Peyer's patch (tissue), 4 donors: Measurements from ENCODE around the gene FNDC3A. TPM values are rescaled to one million over a fixed set of nuclear protein-coding genes. Genes with fewer than 3 reads are reported as not detected.

Experiments
- DNase-seq, 3 donors: peaks; one replicate each; pipeline ENCODE4 v3.0.0-alpha.2; 2017 to 2019
- H3K27ac ChIP-seq, 4 donors: fragments of 200-600 bp; sonication (generic); one replicate each; pipeline ENCODE4 v1.5.1; 2016 to 2019
- H3K27me3 ChIP-seq, 2 donors: fragments of 200-600 bp; sonication (generic); one replicate each; pipeline ENCODE4 v1.5.1; 2019
- H3K36me3 ChIP-seq, 3 donors: fragments of 200-600 bp; sonication (generic); one replicate each; pipeline ENCODE4 v1.5.1; 2016 to 2019
- H3K4me1 ChIP-seq, 4 donors: fragments of 200-600 bp; sonication (generic); one replicate each; pipeline ENCODE4 v1.5.1; 2016 to 2019
- H3K4me3 ChIP-seq, 4 donors: fragments of 200-600 bp; sonication (generic); 1 replicate in 3 of 4; 2 replicates in 1 of 4; pipeline ENCODE4 v1.5.1; 2016 to 2019; ENCODE audit warnings: mild to moderate bottlenecking in 1 of 4
- H3K9me3 ChIP-seq, 4 donors: fragments of 200-600 bp; sonication (generic); one replicate each; pipeline ENCODE4 v1.5.1; 2016 to 2019; ENCODE audit warnings: mild to moderate bottlenecking in 1 of 4
- CTCF ChIP-seq, 6 experiments: fragments of 450-650 bp in 4 of 6; fragments of 200-600 bp in 2 of 6; sonication (generic) in 1 of 6; IDR thresholded peaks; one replicate each; pipeline ENCODE4 v1.5.1; 2017 to 2019; ENCODE audit warnings: antibody characterized with exemption in 6 of 6, mild to moderate bottlenecking in 3 of 6, moderate library complexity in 1 of 6
- POLR2A ChIP-seq, 2 donors: fragments of 450-650 bp; IDR thresholded peaks; one replicate each; pipeline ENCODE4 v1.5.1; 2017; ENCODE audit warnings: antibody characterized with exemption in 2 of 2, mild to moderate bottlenecking in 2 of 2, moderate library complexity in 2 of 2
- total RNA-seq, 4 donors: library from RNA; depleted of rRNA; stranded (reverse); fragments of >200 nt; gene quantifications; one replicate each; pipeline ENCODE4 v1.1.0, GENCODE V29; 2016

Gene FNDC3A
- total RNA-seq, 4 donors from 2014 or later, result 40.4 to 75.0 (median 52.6) TPM

- TF ChIP-seq POLR2A (IDR thresholded peaks at IDR 0.05) (no peak), CTCF (IDR thresholded peaks at IDR 0.05) (no peak)
- Histone ChIP-seq H3K36me3 (no peaks in the 10 kb centered on the region), H3K4me1 (no peaks in the 10 kb centered on the region), H3K9me3 (no peaks in the 10 kb centered on the region), H3K4me3 (no peak overlapping the region), H3K27me3 (peaks cover 0 to 2% of the 10 kb centered on the region in 2 donors), H3K27ac (no peak overlapping the region)
- no peak for DNase-seq
These were observed 250.9 kb downstream of the FNDC3A start for GRCh38 chr13:49226613-49227012.

- Histone ChIP-seq H3K4me3 (no peak overlapping the region), H3K36me3 (no peaks in the 10 kb centered on the region), H3K27me3 (no peaks in the 10 kb centered on the region), H3K4me1 (no peaks in the 10 kb centered on the region), H3K27ac (no peak overlapping the region), H3K9me3 (no peaks in the 10 kb centered on the region)
- TF ChIP-seq CTCF (IDR thresholded peaks at IDR 0.05) (no peak), POLR2A (IDR thresholded peaks at IDR 0.05) (no peak)
- no peak for DNase-seq
These were observed 259.0 kb downstream of the FNDC3A start for GRCh38 chr13:49234741-49235140.

- Histone ChIP-seq H3K4me3 (no peak overlapping the region), H3K4me1 (no peaks in the 10 kb centered on the region), H3K9me3 (no peaks in the 10 kb centered on the region), H3K27ac (no peak overlapping the region), H3K36me3 (no peaks in the 10 kb centered on the region), H3K27me3 (no peaks in the 10 kb centered on the region)
- DNase-seq, result no peak
- TF ChIP-seq POLR2A (IDR thresholded peaks at IDR 0.05) (no peak), CTCF (IDR thresholded peaks at IDR 0.05) (no peak)
These were observed 260.2 kb downstream of the FNDC3A start for GRCh38 chr13:49235856-49236431.

GRCh38 chr13:49238621-49239020, 262.9 kb downstream of the FNDC3A start:
- no peaks in the 10 kb centered on the region for H3K9me3 ChIP-seq
- H3K4me1 ChIP-seq, result no peaks in the 10 kb centered on the region
- H3K27ac ChIP-seq, result no peak overlapping the region
- no peak for DNase-seq
- no peaks in the 10 kb centered on the region for H3K27me3 ChIP-seq
- TF ChIP-seq CTCF (IDR thresholded peaks at IDR 0.05), result no peak
- no peak for TF ChIP-seq POLR2A (IDR thresholded peaks at IDR 0.05)
- no peaks in the 10 kb centered on the region for H3K36me3 ChIP-seq
- no peak overlapping the region for H3K4me3 ChIP-seq

GRCh38 chr13:49240017-49240416, 264.3 kb downstream of the FNDC3A start:
- H3K9me3 ChIP-seq, result no peaks in the 10 kb centered on the region
- no peaks in the 10 kb centered on the region for H3K27me3 ChIP-seq
- H3K4me1 ChIP-seq, result no peaks in the 10 kb centered on the region
- DNase-seq, result peak in 1 of 3 donors; percentile 62
- no peak overlapping the region for H3K27ac ChIP-seq
- peak in 4 of 6 experiments; percentile 45 to 63 (median 59) for TF ChIP-seq CTCF (IDR thresholded peaks at IDR 0.05)
- no peak for TF ChIP-seq POLR2A (IDR thresholded peaks at IDR 0.05)
- H3K4me3 ChIP-seq, result no peak overlapping the region
- H3K36me3 ChIP-seq, result no peaks in the 10 kb centered on the region

- DNase-seq, result no peak
- Histone ChIP-seq H3K4me1 (no peaks in the 10 kb centered on the region), H3K27me3 (no peaks in the 10 kb centered on the region), H3K36me3 (no peaks in the 10 kb centered on the region), H3K9me3 (no peaks in the 10 kb centered on the region), H3K27ac (no peak overlapping the region), H3K4me3 (no peak overlapping the region)
- no peak for TF ChIP-seq CTCF (IDR thresholded peaks at IDR 0.05)
- no peak for TF ChIP-seq POLR2A (IDR thresholded peaks at IDR 0.05)
These were observed 265.6 kb downstream of the FNDC3A start for GRCh38 chr13:49241296-49241695.
